Lung (tissue), 12 donors: Measurements from ENCODE around the gene ADRB2. TPM values are rescaled to one million over a fixed set of nuclear protein-coding genes. Genes with fewer than 3 reads are reported as not detected.

Experiments used
- ATAC-seq: fragments of 200-7000 bp; cut with Tn5 transposase; one replicate; pipeline ENCODE4 v1.9.1; 2020; ENCODE audit warnings: moderate number of reproducible peaks; ENCODE audit not compliant: insufficient read depth, low FRiP score
- DNase-seq, 3 donors: peaks; one replicate each; pipeline ENCODE4 v3.0.0-alpha.2; 2013 to 2017
- H3K27ac ChIP-seq, 2 donors: one replicate each; pipeline ENCODE4 v1.5.1; 2013; ENCODE audit warnings: mild to moderate bottlenecking in 2 of 2, moderate library complexity in 2 of 2, control low read depth in 1 of 2, inconsistent platforms in 1 of 2, low read depth in 1 of 2, low read length in 1 of 2
- H3K27me3 ChIP-seq, 3 donors: one replicate each; pipeline ENCODE4 v1.5.1; 2013; ENCODE audit warnings: low read length in 2 of 3; ENCODE audit not compliant: control insufficient read depth in 3 of 3, insufficient read depth in 3 of 3
- H3K36me3 ChIP-seq, 4 donors: one replicate each; pipeline ENCODE4 v1.5.1; 2013; ENCODE audit warnings: low read length in 4 of 4, mild to moderate bottlenecking in 1 of 4, moderate library complexity in 1 of 4; ENCODE audit not compliant: control insufficient read depth in 4 of 4, insufficient read depth in 4 of 4
- H3K4me1 ChIP-seq, 5 donors: one replicate each; pipeline ENCODE4 v1.5.1; 2013; ENCODE audit warnings: low read length in 5 of 5, mild to moderate bottlenecking in 2 of 5, moderate library complexity in 1 of 5; ENCODE audit not compliant: control insufficient read depth in 5 of 5, insufficient read depth in 5 of 5
- H3K4me3 ChIP-seq: one replicate; pipeline ENCODE4 v1.5.1; 2013; ENCODE audit warnings: mild to moderate bottlenecking, control low read depth, moderate library complexity
- H3K9ac ChIP-seq, 2 donors: one replicate each; pipeline ENCODE4 v1.5.1; 2013; ENCODE audit warnings: low read length in 2 of 2, control low read depth in 1 of 2; ENCODE audit not compliant: insufficient read depth in 1 of 2
- H3K9me3 ChIP-seq, 4 donors: one replicate each; pipeline ENCODE4 v1.5.1; 2013; ENCODE audit warnings: low read length in 3 of 4, mild to moderate bottlenecking in 1 of 4, moderate library complexity in 1 of 4; ENCODE audit not compliant: control insufficient read depth in 4 of 4, insufficient read depth in 3 of 4
- CTCF ChIP-seq: IDR thresholded peaks from 2 replicates; pipeline ENCODE4 v1.5.1; 2012; ENCODE audit warnings: mild to moderate bottlenecking; ENCODE audit errors: control extremely low read depth, extremely low read depth
- WGBS, 2 donors: extraction: QIAGEN DNeasy Blood & Tissue Kit; methylation state at CpG; one replicate each; pipeline ENCODE4 v1.1.7; 2013; 5-methylcytosine and 5-hydroxymethylcytosine counted together
- polyA plus RNA-seq, 2 donors: library from polyadenylated mRNA; stranded (reverse); fragments of 200-250 nt; gene quantifications; one replicate each; pipeline ENCODE4 v1.2.1, GENCODE V29; 2013
- total RNA-seq, 2 donors: library from RNA; depleted of rRNA in 1 of 2; stranded (reverse); fragments of >200 nt in 1 of 2; gene quantifications; one replicate each; pipeline ENCODE4 v1.2.1, GENCODE V29; 2014 to 2021
- donor health status: control.
- donor health status: control.
- donor health status: Bipolar disorder and iron deficiency.
- donor health status: healthy.
- donor health status: DM: yes; HTN: yes; CAD: no.

Gene ADRB2
- total and polyA plus RNA-seq, 4 donors: 3.5 to 18.4 (median 9.5) TPM

GRCh38 chr5:148809781-148810524 is 16.5 kb upstream of the ADRB2 start:
- ATAC-seq: no peak
- H3K4me1 ChIP-seq: peaks cover 0 to 37% (median 11%) of the 10 kb centered on the region in 5 donors

GRCh38 chr5:148810823-148811222 is 15.6 kb upstream of the ADRB2 start:
- no peaks in the 10 kb centered on the region for H3K27me3 ChIP-seq
- no peak overlapping the region for H3K27ac ChIP-seq
- H3K4me3 ChIP-seq: no peak overlapping the region
- peaks cover 0 to 43% (median 11%) of the 10 kb centered on the region in 5 donors for H3K4me1 ChIP-seq
- no peaks in the 10 kb centered on the region for H3K36me3 ChIP-seq
- H3K9ac ChIP-seq: no peak overlapping the region
- 32 to 59% methylated on average over 2 of the region's 2 CpGs for WGBS, 2 donors
- ATAC-seq: no peak
- no peaks in the 10 kb centered on the region for H3K9me3 ChIP-seq
- no peak for TF ChIP-seq CTCF
- DNase-seq: no peak

More at GRCh38 chr5:148809781-148810524, 16.5 kb upstream of the ADRB2 start:
- Histone ChIP-seq H3K4me3 (no peak overlapping the region), H3K27ac (no peak overlapping the region), H3K27me3 (no peaks in the 10 kb centered on the region), H3K36me3 (no peaks in the 10 kb centered on the region), H3K9ac (no peak overlapping the region), H3K9me3 (no peaks in the 10 kb centered on the region)
- DNase-seq: peak in 2 of 3 donors; percentile 84
- 81 to 84% methylated on average over 3 of the region's 3 CpGs for WGBS, 2 donors
- TF ChIP-seq CTCF: no peak

DNA sequence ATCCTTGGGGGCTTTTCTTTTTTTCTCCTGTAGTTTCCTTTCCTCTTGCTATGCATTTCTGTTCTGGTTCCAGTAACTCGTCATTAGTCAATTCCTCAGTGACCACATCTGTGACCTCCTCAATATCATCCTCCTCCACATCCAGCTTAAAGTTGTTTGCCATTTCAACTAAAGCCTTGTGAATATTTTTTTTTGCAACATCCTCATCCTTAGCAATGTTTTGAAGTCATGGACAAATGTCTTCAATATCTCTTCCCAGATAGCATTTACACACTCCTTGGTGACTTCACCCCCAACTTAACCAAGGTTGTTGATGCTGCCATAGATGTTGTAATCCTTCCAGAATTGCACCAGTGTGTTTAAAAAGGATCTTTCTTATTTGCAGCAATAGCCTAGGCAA is 14.7 kb upstream of the ADRB2 start:
- ATAC-seq (no peak), DNase-seq (no peak)
- no peaks in the 10 kb centered on the region for H3K36me3 ChIP-seq
- H3K27me3 ChIP-seq: no peaks in the 10 kb centered on the region
- no peak overlapping the region for H3K4me3 ChIP-seq
- H3K4me1 ChIP-seq: peaks cover 0 to 51% (median 16%) of the 10 kb centered on the region in 5 donors
- WGBS, 2 donors: 17 to 69% methylated on average over 1 of the region's 1 CpG
- H3K9me3 ChIP-seq: no peaks in the 10 kb centered on the region
- TF ChIP-seq CTCF: no peak
- no peak overlapping the region for H3K27ac ChIP-seq
- H3K9ac ChIP-seq: no peak overlapping the region
